HG03558 (cell line): ENCODE results near the gene ASIC1.

Source experiments
- ATAC-seq: cut with Tn5 transposase; IDR thresholded peaks from one replicate; pipeline ENCODE4 v1.9.1; 2021; ENCODE audit warnings: moderate number of reproducible peaks; ENCODE audit not compliant: unreplicated experiment; ENCODE audit errors: extremely low read depth

Gene ASIC1

GRCh38 chr12:50039151-50039835 is 18.1 kb upstream of the ASIC1 start:
- no peak for ATAC-seq

DNA sequence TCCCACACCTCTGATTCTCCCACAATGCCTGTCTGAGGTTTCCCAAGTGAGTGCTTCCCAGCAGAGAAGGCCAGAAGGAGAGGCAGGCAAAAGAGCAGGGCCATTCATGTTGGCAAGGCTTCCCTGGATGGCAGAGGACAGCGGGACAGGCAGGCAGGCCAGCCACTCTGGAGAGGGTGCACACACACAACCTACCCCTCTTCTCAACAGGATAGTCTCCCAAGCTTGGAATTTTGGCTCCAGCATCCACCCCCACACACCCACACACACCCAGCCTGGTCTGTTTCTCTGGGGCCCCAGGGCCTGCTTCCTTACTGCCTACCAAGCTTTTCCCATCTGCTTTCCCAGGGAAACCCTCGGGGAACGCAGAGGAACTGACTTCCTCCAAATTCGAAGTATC is 16.7 kb upstream of the ASIC1 start:
- ATAC-seq: no peak

DNA sequence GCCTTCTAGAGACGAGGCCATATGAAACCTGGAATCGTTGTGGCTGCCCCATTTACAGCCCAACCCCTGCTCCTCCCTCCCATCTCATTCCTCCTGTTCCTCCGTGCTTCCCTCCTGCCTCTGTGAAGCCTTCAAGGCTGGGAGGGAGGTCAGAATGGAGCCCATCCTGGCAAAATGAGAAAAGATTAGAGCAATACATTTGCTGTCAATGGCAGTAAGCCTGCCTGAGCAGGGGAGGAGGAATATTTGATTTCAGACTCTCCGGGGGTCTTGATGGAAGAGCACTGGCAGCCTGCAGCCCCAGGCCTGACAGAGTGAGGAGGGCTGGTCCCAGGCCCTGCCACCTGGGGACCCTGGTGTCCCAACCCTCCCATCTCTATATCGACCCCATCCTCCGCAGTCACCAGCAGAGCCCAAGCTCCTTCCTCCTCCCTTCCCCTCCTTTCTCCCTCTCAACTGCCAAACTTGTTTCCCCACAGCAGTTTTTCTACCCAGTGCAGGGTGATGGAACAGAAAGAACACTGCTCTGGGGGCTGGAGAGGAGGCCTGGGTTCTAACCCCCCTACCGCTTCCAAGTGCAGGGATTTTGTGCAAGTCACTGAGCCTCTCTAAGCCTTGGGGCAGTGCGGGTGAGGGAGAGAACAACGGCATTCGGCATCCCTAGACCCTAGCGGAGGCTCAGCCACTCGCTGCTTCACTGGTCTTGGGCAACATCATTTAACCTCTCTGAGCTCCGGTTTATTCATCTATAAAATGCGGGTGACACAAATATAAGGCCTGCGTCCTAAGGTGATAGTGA is 16.1 kb upstream of the ASIC1 start:
- no peak for ATAC-seq

DNA sequence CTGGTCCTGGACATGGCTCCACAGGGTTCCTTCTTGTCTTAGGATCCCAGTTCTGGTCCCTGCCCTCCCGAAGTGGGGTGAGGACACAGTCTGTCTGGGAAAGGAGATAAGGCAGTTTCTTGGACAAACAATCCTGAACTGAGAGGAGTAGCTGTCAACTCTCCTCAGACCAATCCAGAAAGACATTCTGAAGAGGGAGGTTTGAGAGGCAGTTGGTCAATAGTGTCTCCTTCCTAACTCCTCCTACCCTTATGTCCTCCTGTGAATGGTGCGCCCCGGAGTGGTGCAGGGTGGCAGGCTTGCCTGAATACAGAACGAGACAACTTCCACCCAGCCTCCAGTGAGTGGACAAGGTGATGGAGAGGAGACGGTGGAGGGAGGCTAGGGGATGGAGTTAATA is 15.4 kb upstream of the ASIC1 start:
- ATAC-seq: no peak

DNA sequence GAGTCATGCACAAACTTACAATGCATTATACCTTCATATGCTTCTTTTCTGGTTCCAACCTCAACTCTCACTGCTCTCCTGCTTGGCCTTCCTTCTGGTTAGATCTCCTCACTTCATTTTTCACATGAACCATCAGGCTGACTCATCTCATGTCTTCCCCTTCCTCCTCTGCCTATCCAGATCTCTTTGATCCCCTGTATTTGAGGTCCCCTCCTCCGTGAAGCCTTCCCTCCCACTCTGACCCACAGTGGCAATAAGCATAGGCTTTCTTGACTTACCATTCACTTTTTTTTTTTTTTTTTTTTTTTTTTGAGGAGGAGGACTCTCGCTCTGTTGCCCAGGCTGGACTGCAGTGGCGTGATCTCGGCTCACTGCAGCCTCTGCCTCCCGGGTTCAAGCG is 14.7 kb upstream of the ASIC1 start:
- no peak for ATAC-seq

- no peak for ATAC-seq
Observed at GRCh38 chr12:50043308-50043707, 14.1 kb upstream of the ASIC1 start.

DNA sequence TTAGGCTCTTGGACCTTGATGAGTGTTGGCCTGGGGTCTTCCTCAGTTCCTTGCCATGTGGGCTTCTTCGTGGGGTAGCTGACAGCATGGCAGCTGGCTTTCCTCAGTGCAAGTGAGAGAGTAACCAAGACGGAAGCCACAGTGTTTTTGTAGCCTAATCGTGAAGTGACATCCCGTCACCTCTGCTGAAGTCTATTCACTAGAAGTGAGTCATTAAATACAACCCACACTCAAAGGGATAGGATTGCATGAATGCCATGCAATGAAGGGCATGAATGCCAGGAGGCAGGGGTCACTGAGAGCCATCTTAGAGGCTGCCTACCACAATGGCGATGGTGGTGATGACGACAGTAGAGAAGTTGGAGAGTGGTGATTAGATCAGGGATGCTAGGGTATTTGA is 13.5 kb upstream of the ASIC1 start:
- ATAC-seq: no peak

GRCh38 chr12:50047693-50048250 is 9.6 kb upstream of the ASIC1 start:
- ATAC-seq: no peak

- no peak for ATAC-seq
Observed at GRCh38 chr12:50049254-50050118, 7.9 kb upstream of the ASIC1 start.

DNA sequence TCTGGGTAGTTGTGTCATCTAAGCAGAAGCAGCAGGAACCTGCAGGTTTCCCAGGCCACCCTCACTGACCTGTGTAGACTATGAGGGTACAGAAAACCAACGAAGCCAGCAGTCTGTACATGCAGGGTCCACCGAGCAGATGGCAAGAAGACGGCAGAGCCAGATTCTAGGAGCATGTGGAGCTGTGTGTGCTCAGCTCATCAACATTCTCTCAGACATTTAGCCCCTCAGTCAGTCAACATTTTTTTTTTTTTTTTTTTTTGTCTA is 7.3 kb upstream of the ASIC1 start:
- ATAC-seq: no peak

DNA sequence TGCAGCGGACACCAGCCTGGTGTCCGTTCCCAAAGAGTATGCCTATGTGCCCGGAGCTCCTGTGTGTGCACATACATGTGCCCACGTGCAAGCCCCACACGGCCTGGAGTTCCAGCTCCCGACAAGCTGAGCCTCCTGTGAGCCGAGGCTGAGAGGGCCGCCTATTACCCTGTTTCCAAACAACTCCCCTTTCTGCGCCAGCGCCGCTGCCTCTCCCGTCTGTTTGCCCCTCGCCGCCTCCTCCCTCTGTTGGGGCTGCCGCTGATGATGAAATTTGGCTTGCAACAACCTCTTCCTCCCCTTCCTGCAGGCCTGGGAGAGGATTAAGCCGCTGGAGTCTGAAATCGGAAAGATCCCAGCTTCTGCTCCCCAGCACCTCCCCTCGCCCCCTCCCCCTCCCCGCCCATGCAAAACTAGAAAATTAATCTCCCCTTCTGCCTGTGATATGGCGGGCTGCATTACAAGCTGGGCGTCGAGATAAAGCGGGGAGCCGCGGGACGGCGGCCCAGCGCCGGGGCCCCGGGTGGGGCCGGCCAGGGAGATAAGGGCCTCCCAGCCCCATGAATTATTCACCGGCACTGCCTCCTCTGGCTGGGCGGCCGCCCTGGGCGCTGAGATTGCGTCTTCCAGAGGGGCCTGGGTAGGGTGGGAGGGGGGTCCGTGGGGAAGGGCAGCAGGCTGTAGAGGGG is 6.8 kb upstream of the ASIC1 start:
- ATAC-seq: no peak

- ATAC-seq: no peak
Observed at GRCh38 chr12:50051101-50051806, 6.1 kb upstream of the ASIC1 start.

- no peak for ATAC-seq
Observed at GRCh38 chr12:50052544-50052943, 4.9 kb upstream of the ASIC1 start.

GRCh38 chr12:50052964-50053363 is 4.4 kb upstream of the ASIC1 start:
- no peak for ATAC-seq

GRCh38 chr12:50053583-50053982 is 3.8 kb upstream of the ASIC1 start:
- no peak for ATAC-seq

DNA sequence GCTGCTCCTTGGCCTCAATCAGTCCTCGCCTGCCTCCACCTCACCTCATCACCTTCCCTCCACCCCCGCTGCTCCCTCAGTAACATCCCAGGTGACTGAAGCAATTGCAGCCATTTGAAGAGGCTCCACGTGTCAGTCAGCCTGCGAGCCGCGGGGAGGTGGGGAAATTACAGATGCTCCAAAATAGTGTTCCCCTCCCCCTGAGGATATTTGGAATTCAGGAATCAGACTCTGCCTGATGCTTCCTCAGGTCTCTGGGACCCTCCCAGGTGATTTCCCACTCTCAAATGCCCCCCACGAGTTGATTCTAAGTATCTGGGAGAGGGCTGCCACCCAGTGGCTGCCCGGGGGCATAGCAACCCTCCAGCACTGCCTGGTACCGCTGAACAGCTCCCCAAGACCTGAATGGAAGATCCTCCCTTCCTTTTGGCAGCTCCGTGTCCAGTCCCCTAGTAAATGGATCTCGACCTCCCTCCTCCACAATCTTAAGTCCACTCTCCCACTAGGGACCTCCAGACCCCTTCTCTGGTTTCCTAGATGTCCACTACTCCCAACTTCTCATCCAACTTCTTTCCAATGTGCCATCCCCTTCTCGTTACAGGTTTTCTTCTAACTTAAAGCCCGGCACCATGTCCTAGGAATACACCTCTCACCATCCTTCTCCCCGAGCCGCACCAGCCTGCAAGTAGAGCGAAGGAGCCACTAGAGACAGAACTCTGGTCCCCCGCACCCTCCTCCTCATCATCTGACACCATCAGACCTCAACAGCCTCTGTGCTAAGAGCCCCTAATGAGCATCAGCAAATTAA is 1.4 kb upstream of the ASIC1 start:
- ATAC-seq: no peak

DNA sequence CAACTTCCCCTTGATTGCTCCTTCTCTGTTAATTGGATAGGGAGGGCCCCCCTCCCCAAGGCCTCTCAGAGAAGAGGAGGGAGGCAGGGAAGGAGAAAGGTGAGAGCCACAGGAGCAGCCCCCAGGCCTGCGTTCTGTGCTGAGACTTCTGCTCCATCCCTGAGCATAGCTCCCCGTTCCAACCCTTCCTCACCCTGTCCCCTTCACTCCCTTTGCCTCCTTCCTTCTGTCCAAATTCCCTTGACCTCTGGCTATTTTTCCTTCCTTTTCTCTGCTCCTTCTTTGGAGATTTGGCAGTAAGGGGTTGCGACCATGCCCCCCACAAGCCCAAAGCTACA is 788 bp upstream of the ASIC1 start:
- ATAC-seq: no peak

GRCh38 chr12:50057896-50058670 is 687 bp downstream of the ASIC1 start:
- no peak for ATAC-seq
